Activated naive CD4-positive, alpha-beta T cell treated with anti-CD3 and anti-CD28 coated beads for 36 hours (primary cell): ENCODE data around the gene ZMYND12. TPM values are rescaled to one million over a fixed set of nuclear protein-coding genes. Genes with fewer than 3 reads are reported as not detected.

Experiments used
- CTCF ChIA-PET: fragments of 350-600 bp; sonication (Branson Sonifier 250); formaldehyde crosslinking; loops from one replicate; lab custom pipeline; 2021; ENCODE audit warnings: antibody characterized with exemption; lab: Charles Lee
- DNase-seq: peaks from one replicate; pipeline ENCODE4 v3.0.0-alpha.2; 2020
- H3K27ac Mint-ChIP-seq: one replicate; pipeline ENCODE4 v1.8.0; 2021; ENCODE audit warnings: mild to moderate bottlenecking, mixed read lengths
- H3K27me3 Mint-ChIP-seq: one replicate; pipeline ENCODE4 v1.8.0; 2021; ENCODE audit warnings: low read depth, mixed read lengths
- H3K36me3 Mint-ChIP-seq: one replicate; pipeline ENCODE4 v1.8.0; 2021; ENCODE audit warnings: low read depth, mixed read lengths
- H3K4me1 Mint-ChIP-seq: one replicate; pipeline ENCODE4 v1.8.0; 2021; ENCODE audit warnings: low read depth, mixed read lengths
- H3K4me3 Mint-ChIP-seq: one replicate; pipeline ENCODE4 v1.8.0; 2021; ENCODE audit warnings: mild to moderate bottlenecking, moderate library complexity, mixed read lengths
- H3K9me3 Mint-ChIP-seq: one replicate; pipeline ENCODE4 v1.8.0; 2021; ENCODE audit warnings: mixed read lengths
- intact Hi-C: fragments of 100-400 bp; cut with micrococcal nuclease; formaldehyde crosslinking; loops from one replicate; pipeline ENCODE4 v1.15.1; 2023
- total RNA-seq, 2 experiments: library from RNA; stranded (reverse); gene quantifications; one replicate each; pipeline ENCODE4 v1.2.3, GENCODE V29; 2021

Gene ZMYND12
- total RNA-seq, 2 experiments from 2014 or later: 0.74 to 0.76 TPM

DNA sequence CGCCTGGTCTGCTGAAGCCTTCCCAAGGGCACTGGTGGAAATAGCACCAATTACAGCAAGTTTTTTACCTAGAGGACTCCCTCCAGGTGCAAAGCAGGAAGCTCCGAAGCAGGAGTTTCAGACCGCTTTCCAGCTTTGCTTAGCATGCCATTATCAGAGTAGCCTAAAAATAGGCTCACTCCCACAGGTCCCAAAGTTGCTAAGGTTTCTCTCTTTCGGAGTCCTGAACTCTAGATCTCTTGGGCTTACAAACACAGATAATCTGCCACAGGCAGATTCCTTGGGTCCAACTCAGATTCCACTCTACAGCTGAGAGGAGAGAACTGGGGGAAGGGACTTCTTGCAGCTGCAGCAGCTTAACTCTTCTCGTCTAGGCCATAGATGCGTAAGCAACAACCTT, 22.5 kb downstream of the ZMYND12 start:
- no peak overlapping the region for H3K27ac Mint-ChIP-seq
- CTCF ChIA-PET: no interaction called here
- H3K9me3 Mint-ChIP-seq: no peaks in the 10 kb centered on the region
- H3K36me3 Mint-ChIP-seq: no peaks in the 10 kb centered on the region
- DNase-seq: no peak
- H3K4me1 Mint-ChIP-seq: no peaks in the 10 kb centered on the region
- no peak overlapping the region for H3K4me3 Mint-ChIP-seq
- no peaks in the 10 kb centered on the region for H3K27me3 Mint-ChIP-seq
- intact Hi-C loops: no loop called here

- no peaks in the 10 kb centered on the region for H3K4me1 Mint-ChIP-seq
- H3K27me3 Mint-ChIP-seq: no peaks in the 10 kb centered on the region
- intact Hi-C loops: no loop called here
- H3K4me3 Mint-ChIP-seq: no peak overlapping the region
- no peaks in the 10 kb centered on the region for H3K9me3 Mint-ChIP-seq
- CTCF ChIA-PET: interaction anchor here (0.5 kb wide), 1 partner anchor 120 kb away, joined by 3 read pairs; no protein-coding TSS in a partner anchor
- no peak overlapping the region for H3K27ac Mint-ChIP-seq
- no peak for DNase-seq
- H3K36me3 Mint-ChIP-seq: no peaks in the 10 kb centered on the region
Measured at GRCh38 chr1:42432714-42433113, 23.1 kb downstream of the ZMYND12 start.

DNA sequence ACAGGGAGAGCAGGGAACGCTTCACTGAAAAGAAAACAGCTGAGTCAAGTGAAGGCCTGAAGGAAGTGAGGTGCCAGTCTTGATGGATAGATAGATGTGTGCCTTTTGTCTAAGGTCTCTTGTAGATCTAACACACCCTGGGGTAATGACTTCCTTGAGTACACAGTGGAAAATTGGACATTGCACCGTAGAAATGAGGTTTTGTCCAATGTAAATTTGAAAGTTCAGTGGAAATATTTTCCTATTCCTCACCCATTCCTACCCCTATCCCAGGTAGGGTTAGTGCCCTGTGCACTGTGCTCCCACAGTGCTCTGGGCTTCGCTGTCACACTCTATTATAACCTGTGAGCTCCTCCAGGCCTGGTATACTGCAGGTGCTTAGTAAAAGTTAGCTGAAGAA, 24.3 kb downstream of the ZMYND12 start:
- Mint-ChIP-seq H3K27me3 (no peaks in the 10 kb centered on the region), H3K4me3 (no peak overlapping the region), H3K9me3 (no peaks in the 10 kb centered on the region), H3K36me3 (no peaks in the 10 kb centered on the region), H3K27ac (no peak overlapping the region), H3K4me1 (no peaks in the 10 kb centered on the region)
- CTCF ChIA-PET: interaction anchor here (1.8 kb wide), 1 partner anchor 258 kb away, joined by 5 read pairs; no protein-coding TSS in a partner anchor
- no peak for DNase-seq
- intact Hi-C loops: no loop called here

- H3K4me1 Mint-ChIP-seq: no peaks in the 10 kb centered on the region
- CTCF ChIA-PET: interaction anchor here (0.9 to 1.8 kb wide), 2 partner anchors 254 to 257 kb away, joined by 3 to 5 read pairs; no protein-coding TSS in a partner anchor
- no peaks in the 10 kb centered on the region for H3K27me3 Mint-ChIP-seq
- H3K36me3 Mint-ChIP-seq: no peaks in the 10 kb centered on the region
- intact Hi-C loops: no loop called here
- H3K9me3 Mint-ChIP-seq: no peaks in the 10 kb centered on the region
- no peak for DNase-seq
- no peak overlapping the region for H3K4me3 Mint-ChIP-seq
- H3K27ac Mint-ChIP-seq: no peak overlapping the region
Measured at GRCh38 chr1:42430286-42431135, 25.3 kb downstream of the ZMYND12 start.

DNA sequence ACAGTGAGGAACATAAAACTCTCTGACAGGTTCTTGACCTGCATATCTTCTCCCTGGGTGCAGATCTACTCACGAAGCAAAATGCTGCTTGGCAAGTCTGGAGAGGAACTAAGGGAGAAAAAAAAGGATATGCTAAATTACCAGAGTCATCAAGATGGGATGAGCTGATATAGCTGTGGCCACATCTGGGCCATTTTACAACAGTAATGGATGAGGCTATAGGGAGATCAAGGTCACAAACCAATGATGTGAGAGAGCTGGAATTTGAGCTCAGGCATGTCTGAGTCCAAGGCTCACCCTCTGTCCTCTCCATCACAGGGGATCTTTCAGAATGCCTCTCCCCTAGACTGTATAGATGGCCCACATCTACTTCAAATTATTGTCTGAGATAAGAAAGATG, 26.2 kb downstream of the ZMYND12 start:
- H3K36me3 Mint-ChIP-seq: no peaks in the 10 kb centered on the region
- CTCF ChIA-PET: interaction anchor here (0.9 kb wide), 1 partner anchor 253 kb away, joined by 3 read pairs; no protein-coding TSS in a partner anchor
- intact Hi-C loops: no loop called here
- H3K4me1 Mint-ChIP-seq: no peaks in the 10 kb centered on the region
- no peak overlapping the region for H3K4me3 Mint-ChIP-seq
- no peak overlapping the region for H3K27ac Mint-ChIP-seq
- no peak for DNase-seq
- H3K27me3 Mint-ChIP-seq: no peaks in the 10 kb centered on the region
- no peaks in the 10 kb centered on the region for H3K9me3 Mint-ChIP-seq

- DNase-seq: no peak
- no peaks in the 10 kb centered on the region for H3K36me3 Mint-ChIP-seq
- no peaks in the 10 kb centered on the region for H3K4me1 Mint-ChIP-seq
- no peaks in the 10 kb centered on the region for H3K9me3 Mint-ChIP-seq
- no peak overlapping the region for H3K27ac Mint-ChIP-seq
- intact Hi-C loops: no loop called here
- no peak overlapping the region for H3K4me3 Mint-ChIP-seq
- CTCF ChIA-PET: interaction anchor here (0.6 kb wide), 1 partner anchor 54 kb away, joined by 3 read pairs; no protein-coding TSS in a partner anchor
- H3K27me3 Mint-ChIP-seq: no peaks in the 10 kb centered on the region
Measured at GRCh38 chr1:42427240-42427639, 28.6 kb downstream of the ZMYND12 start.

DNA sequence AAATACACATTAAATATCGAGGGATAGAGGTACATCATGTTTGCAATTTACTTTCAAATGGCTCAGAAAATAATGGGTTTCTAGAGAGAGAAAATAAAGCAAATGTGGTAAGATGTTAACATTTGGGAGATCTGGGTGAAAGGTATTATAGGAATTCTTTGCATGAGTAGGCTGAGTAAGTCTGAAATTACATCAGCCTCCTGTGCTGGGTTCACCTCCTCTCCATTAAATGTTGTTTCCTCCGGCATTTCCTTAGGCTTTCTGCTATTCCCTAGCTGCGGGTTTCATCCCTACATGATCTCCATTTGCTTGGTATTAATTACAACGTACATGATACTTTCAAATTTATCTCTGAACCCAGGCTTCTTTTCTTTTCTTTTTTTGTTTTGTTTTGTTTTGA, 31.6 kb downstream of the ZMYND12 start:
- Mint-ChIP-seq H3K4me1 (no peaks in the 10 kb centered on the region), H3K4me3 (no peak overlapping the region), H3K9me3 (no peaks in the 10 kb centered on the region), H3K27ac (no peak overlapping the region), H3K36me3 (no peaks in the 10 kb centered on the region), H3K27me3 (peaks cover 2% of the 10 kb centered on the region)
- intact Hi-C loops: no loop called here
- CTCF ChIA-PET: no interaction called here
- DNase-seq: no peak

DNA sequence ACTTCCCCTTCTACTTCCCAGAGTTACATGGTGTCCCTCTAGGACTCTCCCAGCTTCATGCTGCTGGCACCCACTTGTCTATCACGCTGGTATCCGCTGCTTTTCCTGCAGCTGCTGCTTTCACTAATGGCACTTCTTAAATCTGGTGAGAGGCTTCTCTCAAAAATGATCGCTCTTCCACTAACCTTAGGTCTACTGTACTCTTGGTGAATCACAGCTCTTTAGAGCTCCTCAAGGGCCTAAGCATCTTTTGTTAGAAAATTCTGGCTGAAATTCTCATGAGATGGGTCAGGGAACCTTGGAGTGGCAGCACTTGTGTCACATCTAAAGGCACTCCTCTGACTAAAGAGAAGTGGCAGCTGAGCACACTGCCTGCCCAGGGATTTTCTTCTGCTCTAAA, 32.1 kb downstream of the ZMYND12 start:
- intact Hi-C loops: no loop called here
- H3K27me3 Mint-ChIP-seq: peaks cover 2% of the 10 kb centered on the region
- H3K4me1 Mint-ChIP-seq: no peaks in the 10 kb centered on the region
- H3K9me3 Mint-ChIP-seq: no peaks in the 10 kb centered on the region
- CTCF ChIA-PET: no interaction called here
- H3K4me3 Mint-ChIP-seq: no peak overlapping the region
- no peak overlapping the region for H3K27ac Mint-ChIP-seq
- no peaks in the 10 kb centered on the region for H3K36me3 Mint-ChIP-seq
- no peak for DNase-seq

DNA sequence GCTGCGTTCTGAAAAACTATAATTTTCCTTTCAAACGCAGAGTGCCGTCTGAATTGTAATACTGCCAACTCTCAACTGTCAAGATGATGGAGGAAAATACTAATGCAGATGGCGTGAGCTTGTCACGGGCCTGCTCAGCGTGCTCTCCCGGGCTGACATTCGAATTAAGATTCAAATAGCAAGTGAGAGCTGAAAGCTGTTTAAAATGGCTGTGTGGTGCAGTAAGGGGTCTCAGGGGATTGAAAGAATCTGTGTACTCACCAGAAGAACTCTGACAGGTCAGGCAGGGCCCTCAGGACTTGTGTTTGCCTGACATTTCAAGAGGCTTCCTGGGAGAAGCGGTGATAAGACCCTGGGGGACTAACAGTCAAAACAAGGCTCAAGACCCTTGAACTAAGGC, 33.1 kb downstream of the ZMYND12 start:
- Mint-ChIP-seq H3K36me3 (no peaks in the 10 kb centered on the region), H3K27ac (no peak overlapping the region), H3K9me3 (no peaks in the 10 kb centered on the region), H3K27me3 (peaks cover 2% of the 10 kb centered on the region), H3K4me1 (no peaks in the 10 kb centered on the region), H3K4me3 (no peak overlapping the region)
- intact Hi-C loops: no loop called here
- no peak for DNase-seq
- CTCF ChIA-PET: interaction anchor here (0.7 kb wide), 1 partner anchor 249 kb away, joined by 3 read pairs; no protein-coding TSS in a partner anchor

- no peak for DNase-seq
- no peaks in the 10 kb centered on the region for H3K36me3 Mint-ChIP-seq
- intact Hi-C loops: no loop called here
- CTCF ChIA-PET: interaction anchor here (0.6 kb wide), 1 partner anchor 132 kb away, joined by 5 read pairs; no protein-coding TSS in a partner anchor
- no peaks in the 10 kb centered on the region for H3K4me1 Mint-ChIP-seq
- H3K4me3 Mint-ChIP-seq: no peak overlapping the region
- no peaks in the 10 kb centered on the region for H3K9me3 Mint-ChIP-seq
- no peak overlapping the region for H3K27ac Mint-ChIP-seq
- H3K27me3 Mint-ChIP-seq: peaks cover 2% of the 10 kb centered on the region
Measured at GRCh38 chr1:42420911-42421585, 34.8 kb downstream of the ZMYND12 start.

GRCh38 chr1:42420121-42420520, 35.7 kb downstream of the ZMYND12 start:
- Mint-ChIP-seq H3K27me3 (peaks cover 2% of the 10 kb centered on the region), H3K36me3 (no peaks in the 10 kb centered on the region), H3K27ac (no peak overlapping the region), H3K9me3 (no peaks in the 10 kb centered on the region), H3K4me1 (no peaks in the 10 kb centered on the region), H3K4me3 (no peak overlapping the region)
- intact Hi-C loops: no loop called here
- CTCF ChIA-PET: no interaction called here
- no peak for DNase-seq

DNA sequence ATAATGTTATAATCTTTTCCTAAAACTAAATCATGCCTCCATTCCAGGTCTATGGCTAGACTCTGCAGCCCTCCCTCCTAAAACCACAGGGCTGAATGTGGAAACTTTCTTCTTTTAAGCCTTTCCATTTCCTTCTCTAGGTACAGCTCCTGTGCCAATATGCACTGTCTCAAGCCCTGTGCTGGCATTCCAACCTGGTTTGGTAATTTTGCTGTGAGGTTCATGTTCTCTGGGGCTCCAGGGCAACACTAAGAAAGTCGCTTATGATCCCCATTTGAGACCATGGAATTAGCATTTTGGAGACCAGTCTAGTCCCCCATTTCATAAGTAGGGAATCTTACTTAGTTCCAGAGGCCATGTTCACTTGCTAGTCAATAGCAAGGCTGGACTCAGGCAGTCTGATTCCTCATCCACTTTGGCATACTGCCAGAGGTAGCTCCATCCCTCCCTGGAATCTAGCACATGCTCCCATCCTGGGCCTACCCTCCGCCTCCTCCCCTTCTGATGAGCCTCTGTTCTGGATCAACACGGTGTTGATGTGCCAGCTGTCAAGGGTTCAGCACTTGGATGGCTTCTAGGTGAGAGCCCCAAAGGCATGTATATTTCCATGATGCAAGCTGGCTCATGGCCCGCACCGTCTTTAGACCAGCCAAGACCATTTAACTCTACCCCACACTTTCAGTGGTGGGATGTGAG, 36.5 kb downstream of the ZMYND12 start:
- Mint-ChIP-seq H3K4me3 (no peak overlapping the region), H3K4me1 (no peaks in the 10 kb centered on the region), H3K27ac (no peak overlapping the region), H3K27me3 (peaks cover 2% of the 10 kb centered on the region), H3K9me3 (no peaks in the 10 kb centered on the region), H3K36me3 (no peaks in the 10 kb centered on the region)
- intact Hi-C loops: no loop called here
- DNase-seq: no peak
- CTCF ChIA-PET: interaction anchor here (1.0 kb wide), 1 partner anchor 16 kb away, joined by 3 read pairs; no protein-coding TSS in a partner anchor
